Measurements from ENCODE around the gene ILRUN.

GRCh38 chr6:34671801-34672656 lies 24.5 kb downstream of the ILRUN start:
- TF ChIP-seq BHLHE40 (IDR thresholded peaks at IDR 0.05; ENCODE audit: borderline replicate concordance) (no peak), HDGF (IDR thresholded peaks at IDR 0.05; ENCODE audit: borderline replicate concordance) (no peak)
